ENCODE data around the gene LCP2. TPM values are rescaled to one million over a fixed set of nuclear protein-coding genes. Genes with fewer than 3 reads are reported as not detected.

LCP2 gene
- total RNA-seq, 1 donor from 2014 or later = 351 TPM

- no peaks in the 10 kb centered on the region for H3K27me3 Mint-ChIP-seq (ENCODE audit: insufficient read depth)
- H3K9me3 Mint-ChIP-seq = no peaks in the 10 kb centered on the region
- H3K4me1 Mint-ChIP-seq (ENCODE audit: low read depth) = peaks cover 74% of the 10 kb centered on the region
- no peak for DNase-seq (ENCODE audit: low spot score)
- intact Hi-C loops (cut with micrococcal nuclease) = no loop called here
- H3K36me3 Mint-ChIP-seq (ENCODE audit: low read depth) = peaks cover 6% of the 10 kb centered on the region
- H3K27ac Mint-ChIP-seq = peak overlapping the region; percentile 70
- peak overlapping the region; percentile 66 for H3K4me3 Mint-ChIP-seq
Observed at GRCh38 chr5:170301981-170302652, 4.5 kb upstream of the LCP2 start.

DNA sequence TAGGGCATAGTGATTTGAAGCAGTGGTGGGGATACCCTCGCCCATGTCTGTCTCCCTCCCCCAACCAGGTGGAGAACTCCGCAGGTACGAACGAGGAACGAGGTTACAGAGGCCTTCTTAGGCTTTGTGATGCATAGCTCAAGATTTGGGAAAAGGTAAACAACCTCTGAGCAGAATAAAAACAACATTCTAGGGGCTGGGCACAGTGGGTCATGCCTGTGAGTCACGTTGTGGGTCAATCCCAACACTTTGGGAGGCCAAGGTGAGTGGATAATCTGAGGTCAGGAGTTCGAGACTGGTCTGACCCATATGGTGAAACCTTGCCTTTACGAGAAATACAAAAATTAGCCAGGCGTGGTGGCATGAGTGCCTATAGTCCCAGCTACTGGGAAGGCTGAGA, 3.6 kb upstream of the LCP2 start:
- Mint-ChIP-seq H3K4me1 (ENCODE audit: low read depth) (peaks cover 64% of the 10 kb centered on the region), H3K27me3 (ENCODE audit: insufficient read depth) (no peaks in the 10 kb centered on the region), H3K9me3 (no peaks in the 10 kb centered on the region), H3K27ac (peak overlapping the region; percentile 40), H3K4me3 (no peak overlapping the region), H3K36me3 (ENCODE audit: low read depth) (peaks cover 12% of the 10 kb centered on the region)
- intact Hi-C loops (cut with micrococcal nuclease) = no loop called here
- DNase-seq (ENCODE audit: low spot score) = no peak

- Mint-ChIP-seq H3K27ac (no peak overlapping the region), H3K4me3 (no peak overlapping the region), H3K9me3 (no peaks in the 10 kb centered on the region), H3K27me3 (ENCODE audit: insufficient read depth) (no peaks in the 10 kb centered on the region), H3K36me3 (ENCODE audit: low read depth) (peaks cover 19% of the 10 kb centered on the region), H3K4me1 (ENCODE audit: low read depth) (peaks cover 57% of the 10 kb centered on the region)
- DNase-seq (ENCODE audit: low spot score) = no peak
- intact Hi-C loops (cut with micrococcal nuclease) = no loop called here
Observed at GRCh38 chr5:170300361-170301013, 2.9 kb upstream of the LCP2 start.

- Mint-ChIP-seq H3K36me3 (ENCODE audit: low read depth) (peaks cover 50% of the 10 kb centered on the region), H3K27me3 (ENCODE audit: insufficient read depth) (no peaks in the 10 kb centered on the region), H3K27ac (peak overlapping the region; percentile 98), H3K4me1 (ENCODE audit: low read depth) (peaks cover 63% of the 10 kb centered on the region), H3K9me3 (no peaks in the 10 kb centered on the region), H3K4me3 (peak overlapping the region; percentile 99)
- intact Hi-C loops (cut with micrococcal nuclease) = loop anchor here (1.0 to 10.0 kb wide), 6 partner anchors 8 to 1708 kb away; partner anchors contain the start of gene FBXW11
- no peak for DNase-seq (ENCODE audit: low spot score)
Observed at GRCh38 chr5:170296935-170297588, 515 bp downstream of the LCP2 start.

DNA sequence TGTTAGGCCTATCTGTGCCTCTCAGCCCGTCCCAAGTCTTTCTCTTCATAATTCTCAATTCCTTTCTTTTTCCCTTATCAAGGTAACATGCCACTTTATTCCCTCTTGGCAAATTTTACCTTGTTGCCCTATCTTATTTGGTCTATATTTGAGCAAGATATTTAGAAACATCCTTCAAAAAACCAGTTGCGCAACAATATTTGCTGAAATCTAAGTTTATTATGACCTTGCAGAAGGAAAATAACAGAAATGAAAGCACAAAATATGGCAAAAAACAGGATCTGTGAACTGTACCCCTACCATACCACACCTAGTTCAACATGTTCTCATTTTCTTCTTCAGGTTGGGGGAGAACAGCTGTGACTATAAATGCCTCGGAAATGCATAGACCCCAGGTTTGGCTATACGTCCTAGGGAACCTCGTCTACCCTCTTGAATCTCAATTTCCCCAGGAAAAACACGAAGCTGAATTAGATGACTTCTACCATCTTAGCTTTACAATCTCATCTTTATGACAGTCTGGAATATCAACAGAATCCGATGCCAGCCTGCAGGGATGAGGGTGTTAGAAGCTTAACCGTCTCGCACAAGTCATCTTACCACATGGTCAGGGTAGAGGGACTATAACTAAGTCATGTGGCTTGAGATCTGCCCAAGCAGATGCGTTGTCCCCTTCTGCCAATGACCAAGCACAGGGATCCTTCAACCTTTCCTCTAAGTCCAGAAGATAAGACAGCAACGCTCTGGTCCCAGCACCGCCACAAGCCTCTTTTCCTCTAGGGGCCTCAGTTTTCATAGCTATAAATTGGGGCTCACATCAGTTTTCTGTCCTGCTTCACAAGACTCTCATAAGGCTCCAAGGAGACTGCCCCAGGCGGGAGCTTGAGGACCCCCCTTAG, 1.3 kb downstream of the LCP2 start:
- intact Hi-C loops (cut with micrococcal nuclease) = loop anchor here (10.0 kb wide), 1 partner anchor 1709 kb away; the partner anchor contains the start of gene FBXW11
- Mint-ChIP-seq H3K4me1 (ENCODE audit: low read depth) (peaks cover 67% of the 10 kb centered on the region), H3K27me3 (ENCODE audit: insufficient read depth) (no peaks in the 10 kb centered on the region), H3K4me3 (peak overlapping the region; percentile 99), H3K9me3 (no peaks in the 10 kb centered on the region), H3K27ac (peak overlapping the region; percentile 98), H3K36me3 (ENCODE audit: low read depth) (peaks cover 58% of the 10 kb centered on the region)
- DNase-seq (ENCODE audit: low spot score) = no peak

DNA sequence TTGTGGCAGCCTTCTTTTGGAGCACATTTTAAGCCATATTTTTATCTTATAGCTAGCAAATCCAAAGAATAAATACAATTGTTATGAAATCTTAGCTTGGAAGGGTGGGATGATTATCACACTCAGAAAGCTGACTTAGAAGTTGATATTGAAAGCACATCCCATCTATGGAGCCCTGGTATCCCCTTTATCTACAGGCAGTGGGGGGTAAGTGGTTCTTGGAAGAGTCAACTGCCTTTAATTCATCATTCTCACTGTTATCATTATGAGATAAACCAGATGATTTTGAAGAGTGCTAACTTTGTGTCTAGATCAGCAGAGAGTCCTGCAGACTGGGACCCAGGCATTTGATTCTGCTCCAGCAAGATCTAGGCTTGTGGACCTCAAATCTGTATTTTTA, 3.0 kb downstream of the LCP2 start:
- H3K36me3 Mint-ChIP-seq (ENCODE audit: low read depth) = peaks cover 71% of the 10 kb centered on the region
- no peak for DNase-seq (ENCODE audit: low spot score)
- peak overlapping the region; percentile 99 for H3K4me3 Mint-ChIP-seq
- no peaks in the 10 kb centered on the region for H3K9me3 Mint-ChIP-seq
- peaks cover 72% of the 10 kb centered on the region for H3K4me1 Mint-ChIP-seq (ENCODE audit: low read depth)
- H3K27me3 Mint-ChIP-seq (ENCODE audit: insufficient read depth) = no peaks in the 10 kb centered on the region
- intact Hi-C loops (cut with micrococcal nuclease) = loop anchor here (1.0 to 10.0 kb wide), 2 partner anchors 9 to 1710 kb away; partner anchors contain the start of gene FBXW11
- peak overlapping the region; percentile 71 for H3K27ac Mint-ChIP-seq

DNA sequence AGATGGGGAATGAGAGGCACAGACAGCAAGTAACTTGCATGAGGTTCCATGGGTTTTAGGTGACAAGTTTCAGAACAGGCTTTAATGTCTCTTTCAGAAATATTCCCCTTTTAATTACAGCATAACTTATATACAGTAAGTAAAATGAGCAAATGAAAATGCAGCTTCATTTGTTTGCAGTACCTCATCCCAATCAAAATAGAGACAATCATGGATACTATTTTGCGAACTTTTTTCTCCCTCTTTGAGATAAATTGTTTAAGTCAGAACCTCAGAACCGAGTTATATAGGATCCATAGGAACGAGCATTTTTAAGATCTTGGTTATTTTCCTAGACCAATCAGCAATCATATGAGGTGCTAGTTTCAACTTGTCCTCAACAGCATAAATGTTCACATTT, 3.5 kb downstream of the LCP2 start:
- Mint-ChIP-seq H3K4me1 (ENCODE audit: low read depth) (peaks cover 77% of the 10 kb centered on the region), H3K27me3 (ENCODE audit: insufficient read depth) (no peaks in the 10 kb centered on the region), H3K4me3 (peak overlapping the region; percentile 99), H3K9me3 (no peaks in the 10 kb centered on the region), H3K27ac (peak overlapping the region; percentile 36), H3K36me3 (ENCODE audit: low read depth) (peaks cover 76% of the 10 kb centered on the region)
- intact Hi-C loops (cut with micrococcal nuclease) = loop anchor here (1.0 to 10.0 kb wide), 2 partner anchors 9 to 1711 kb away; partner anchors contain the start of gene FBXW11
- DNase-seq (ENCODE audit: low spot score) = no peak

DNA sequence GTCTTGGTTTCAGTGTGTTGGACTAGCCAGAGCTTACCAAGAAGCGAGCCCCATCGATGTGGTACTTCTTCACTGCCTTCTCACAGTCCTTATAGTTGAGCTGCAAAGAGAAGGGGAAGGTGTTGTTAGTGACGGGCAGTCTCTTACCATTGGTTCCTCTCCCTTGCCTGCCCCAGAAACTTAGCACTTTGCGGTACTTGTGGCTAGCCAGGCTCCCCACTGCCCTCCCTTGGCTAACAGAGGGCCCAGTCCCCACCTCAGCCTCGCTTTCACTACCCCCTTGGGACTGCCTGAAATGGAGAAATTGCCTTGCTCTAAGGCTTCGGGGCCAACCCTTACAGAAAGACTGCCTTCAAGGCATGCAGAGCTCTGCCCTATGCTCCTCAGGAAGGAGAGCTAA, 4.3 kb downstream of the LCP2 start:
- Mint-ChIP-seq H3K27ac (peak overlapping the region; percentile 87), H3K27me3 (ENCODE audit: insufficient read depth) (no peaks in the 10 kb centered on the region), H3K9me3 (no peaks in the 10 kb centered on the region), H3K4me3 (peak overlapping the region; percentile 99), H3K36me3 (ENCODE audit: low read depth) (peaks cover 84% of the 10 kb centered on the region), H3K4me1 (ENCODE audit: low read depth) (peaks cover 79% of the 10 kb centered on the region)
- DNase-seq (ENCODE audit: low spot score) = no peak
- intact Hi-C loops (cut with micrococcal nuclease) = loop anchor here (1.0 to 10.0 kb wide), 4 partner anchors 14 to 1712 kb away; partner anchors contain the start of gene FBXW11

DNA sequence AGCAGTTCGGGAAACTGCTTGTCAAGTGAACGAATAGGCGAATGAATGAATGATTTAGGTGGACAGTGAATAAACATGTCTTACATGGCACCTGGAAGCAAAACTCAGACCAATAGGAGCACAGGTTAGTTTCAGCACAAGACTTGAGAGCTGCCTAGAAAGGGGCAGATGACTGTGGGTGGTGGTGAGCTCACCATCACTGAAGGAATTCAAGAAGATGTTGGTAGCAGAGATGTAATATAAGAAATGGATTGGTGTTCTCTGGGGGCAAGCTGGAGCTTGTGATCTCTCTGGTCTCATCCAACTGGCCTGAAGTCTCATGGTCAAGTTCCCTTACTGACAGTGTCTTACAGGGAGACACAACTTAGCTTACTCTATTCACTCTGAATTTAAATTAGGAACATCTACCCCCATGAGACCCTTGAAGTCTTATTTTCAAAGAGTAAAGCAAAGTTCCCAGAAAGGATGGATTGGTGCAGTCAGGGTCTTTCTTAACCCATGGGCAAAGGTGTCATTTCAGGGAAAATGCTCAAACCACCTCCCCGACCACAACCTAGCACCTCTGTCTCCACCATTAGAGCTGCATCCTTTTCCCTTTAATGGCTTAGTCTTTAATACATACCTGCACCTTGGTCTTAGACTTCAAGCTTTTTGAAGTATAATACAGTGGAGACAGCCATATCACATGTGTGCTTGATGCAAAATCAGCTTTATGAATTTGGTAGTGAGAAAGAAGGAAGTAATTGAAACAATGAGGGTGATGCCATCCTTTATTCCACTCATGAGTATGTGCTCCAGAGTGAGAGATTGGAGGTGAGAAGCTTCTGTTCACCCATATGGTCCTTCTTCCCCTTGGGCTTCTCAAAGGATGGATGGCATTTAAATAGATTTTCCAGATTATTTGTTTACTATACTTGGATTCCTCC, 5.1 kb downstream of the LCP2 start:
- Mint-ChIP-seq H3K36me3 (ENCODE audit: low read depth) (peaks cover 89% of the 10 kb centered on the region), H3K4me1 (ENCODE audit: low read depth) (peaks cover 80% of the 10 kb centered on the region), H3K9me3 (no peaks in the 10 kb centered on the region), H3K27ac (peak overlapping the region; percentile 87), H3K27me3 (ENCODE audit: insufficient read depth) (no peaks in the 10 kb centered on the region), H3K4me3 (peak overlapping the region; percentile 99)
- DNase-seq (ENCODE audit: low spot score) = no peak
- intact Hi-C loops (cut with micrococcal nuclease) = loop anchor here (1.0 to 10.0 kb wide), 4 partner anchors 13 to 1712 kb away; partner anchors contain the start of gene FBXW11

DNA sequence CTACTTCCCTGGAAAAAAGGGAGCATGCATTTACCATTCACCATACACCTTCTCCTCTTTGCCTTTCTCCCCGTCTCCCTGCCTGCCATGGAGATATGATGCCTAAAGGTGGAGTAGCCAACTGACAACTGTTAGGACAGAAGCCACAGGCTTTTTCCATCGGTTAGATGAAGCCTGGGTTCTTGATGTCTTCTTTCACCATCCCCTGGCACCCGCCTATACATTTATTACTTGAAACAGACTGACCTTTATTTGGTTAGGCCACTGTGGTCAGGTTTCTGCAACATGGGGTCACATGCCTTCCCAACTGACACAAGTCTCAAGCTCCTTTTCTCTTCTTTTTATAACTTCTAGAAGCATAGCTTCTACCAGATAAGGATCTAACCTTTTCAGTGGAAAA, 7.1 kb downstream of the LCP2 start:
- peaks cover 99% of the 10 kb centered on the region for H3K4me1 Mint-ChIP-seq (ENCODE audit: low read depth)
- H3K36me3 Mint-ChIP-seq (ENCODE audit: low read depth) = peaks cover 93% of the 10 kb centered on the region
- intact Hi-C loops (cut with micrococcal nuclease) = loop anchor here (10.0 kb wide), 1 partner anchor 1714 kb away; the partner anchor contains the start of gene FBXW11
- no peaks in the 10 kb centered on the region for H3K27me3 Mint-ChIP-seq (ENCODE audit: insufficient read depth)
- peak overlapping the region; percentile 87 for H3K27ac Mint-ChIP-seq
- no peaks in the 10 kb centered on the region for H3K9me3 Mint-ChIP-seq
- peak overlapping the region; percentile 99 for H3K4me3 Mint-ChIP-seq
- DNase-seq (ENCODE audit: low spot score) = no peak

DNA sequence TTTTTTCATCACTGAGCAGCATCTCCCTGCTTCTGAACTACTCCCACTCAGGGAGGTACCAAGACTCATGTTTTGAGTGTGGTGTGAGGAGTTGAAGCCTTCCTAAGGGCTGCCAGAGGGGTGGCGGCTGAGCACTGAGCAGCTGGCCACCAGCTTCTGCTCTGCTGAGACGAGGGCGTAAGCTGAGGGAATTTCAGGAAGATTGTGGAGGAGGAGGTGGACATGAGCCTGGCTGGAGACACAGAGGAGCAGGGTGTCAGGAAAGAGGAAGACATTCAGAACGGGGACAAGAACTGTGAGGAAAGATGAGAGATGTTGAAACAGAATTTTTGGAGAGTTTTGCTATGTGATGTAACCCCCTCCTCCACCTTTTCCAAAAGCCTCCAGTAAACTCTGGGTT, 7.8 kb downstream of the LCP2 start:
- Mint-ChIP-seq H3K36me3 (ENCODE audit: low read depth) (peaks cover 93% of the 10 kb centered on the region), H3K4me1 (ENCODE audit: low read depth) (peaks cover 100% of the 10 kb centered on the region), H3K4me3 (peak overlapping the region; percentile 82), H3K27me3 (ENCODE audit: insufficient read depth) (no peaks in the 10 kb centered on the region), H3K9me3 (no peaks in the 10 kb centered on the region), H3K27ac (peak overlapping the region; percentile 87)
- DNase-seq (ENCODE audit: low spot score) = no peak
- intact Hi-C loops (cut with micrococcal nuclease) = loop anchor here (1.0 to 10.0 kb wide), 3 partner anchors 8 to 1715 kb away; partner anchors contain the start of genes FBXW11 and LCP2

Data from activated T-helper 1 cell treated with anti-CD3 and anti-CD28 coated beads, Interleukin-12 subunit alpha, Interleukin-12 subunit beta, Interleukin-2, Interleukin-4 antibody, amounts not matched to agents 30 ng/mL and 10 ng/mL and 1 ng/mL, durations not matched to agents 14 hours and 24 hours and 36 hours (primary cell).